Body of pancreas (tissue), 4 donors: ENCODE results near the gene PSMC1. TPM values are rescaled to one million over a fixed set of nuclear protein-coding genes. Genes with fewer than 3 reads are reported as not detected.

Experiments
- ATAC-seq: fragments of 150-250 bp; one replicate; pipeline ENCODE4 v1.9.1; 2016
- DNase-seq, 4 donors: peaks; one replicate each; pipeline ENCODE4 v3.0.0-alpha.2; 2019
- H3K27ac ChIP-seq, 4 donors: fragments of 200-600 bp; sonication (generic); 1 replicate in 3 of 4; 2 replicates in 1 of 4; pipeline versions ENCODE4 v1.5.1 to v1.6.1; 2016 to 2019; ENCODE audit warnings: mild to moderate bottlenecking in 1 of 4, mixed read lengths in 1 of 4, moderate library complexity in 1 of 4
- H3K27me3 ChIP-seq, 2 donors: fragments of 200-600 bp; sonication (generic); one replicate each; pipeline ENCODE4 v1.6.0; 2016; ENCODE audit warnings: mild to moderate bottlenecking in 1 of 2
- H3K36me3 ChIP-seq, 2 donors: fragments of 200-600 bp; sonication (generic); replicated peaks in 1 of 2; 2 replicates each; pipeline ENCODE4 v1.5.1; 2016; ENCODE audit warnings: low read depth in 2 of 2; ENCODE audit not compliant: insufficient read depth in 1 of 2
- H3K4me1 ChIP-seq: fragments of 200-600 bp; sonication (generic); one replicate; pipeline ENCODE4 v1.6.0; 2016
- H3K4me3 ChIP-seq, 2 donors: fragments of 200-600 bp; sonication (generic); 1 replicate in 1 of 2; 2 replicates in 1 of 2; pipeline ENCODE4 v1.5.1; 2016 to 2019
- H3K9me3 ChIP-seq, 3 donors: fragments of 200-600 bp; sonication (generic); 1 replicate in 2 of 3; 2 replicates in 1 of 3; pipeline ENCODE4 v1.5.1; 2016
- POLR2A ChIP-seq, 3 donors: fragments of 450-650 bp; IDR thresholded peaks; one replicate each; pipeline ENCODE4 v1.6.1; 2016; ENCODE audit warnings: antibody characterized with exemption in 3 of 3, mild to moderate bottlenecking in 2 of 3
- WGBS, 2 donors: methylation state at CpG; one replicate each; pipeline ENCODE4 v1.1.5; 2017; 5-methylcytosine and 5-hydroxymethylcytosine counted together
- intact Hi-C: fragments of 100-400 bp; cut with DNase I; formaldehyde crosslinking; loops from one replicate; pipeline ENCODE4 v1.15.1; 2023
- total RNA-seq, 2 donors: library from RNA; depleted of rRNA; stranded (reverse); fragments of >200 nt; gene quantifications; one replicate each; pipeline ENCODE4 v1.1.0, GENCODE V29; 2016
- TF ChIP-seq, protein P1 (sequence below), 7 experiments: fragments of 450-650 bp in 4 of 7; fragments of 200-600 bp in 3 of 7; sonication (generic) in 3 of 7; IDR thresholded peaks; one replicate each; pipeline ENCODE4 v1.5.1; 2016 to 2019; ENCODE audit warnings: antibody characterized with exemption in 7 of 7

PSMC1 gene
- total RNA-seq, 2 donors from 2014 or later = 25.7 to 49.0 TPM

DNA sequence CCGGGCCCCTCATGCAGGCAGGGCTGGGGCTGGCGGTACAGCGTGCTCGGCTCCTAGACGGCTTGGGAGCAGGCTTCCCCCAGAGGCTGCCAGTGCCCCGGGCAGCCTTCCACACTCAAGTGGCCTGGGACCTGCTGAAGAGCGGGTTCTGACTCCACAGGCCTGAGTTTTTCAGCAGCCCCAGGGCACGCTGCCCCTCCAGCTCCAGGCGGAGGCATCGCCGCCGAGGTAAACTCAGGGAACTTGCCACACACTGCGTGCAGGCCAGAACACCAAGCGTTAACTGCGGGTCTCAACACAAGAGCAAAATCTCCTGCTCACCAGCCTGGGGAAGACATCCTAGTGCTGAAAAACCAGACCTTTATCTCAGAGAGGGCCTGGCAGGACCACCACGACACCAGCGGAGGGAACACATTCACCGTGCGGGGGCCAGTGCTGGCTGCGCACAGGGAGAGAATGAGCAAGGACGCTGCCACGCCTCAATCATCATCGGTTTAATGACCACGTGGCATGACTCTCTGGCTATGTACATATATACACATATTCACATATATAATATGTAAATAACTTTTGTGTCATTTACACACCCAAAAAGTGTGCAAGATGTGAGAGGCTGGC, 21.3 kb downstream of the PSMC1 start:
- Histone ChIP-seq H3K4me3 (no peak overlapping the region), H3K27me3 (no peaks in the 10 kb centered on the region), H3K27ac (no peak overlapping the region), H3K36me3 (peaks cover 5 to 17% of the 10 kb centered on the region in 2 donors), H3K4me1 (no peaks in the 10 kb centered on the region), H3K9me3 (no peaks in the 10 kb centered on the region)
- DNase-seq (no peak), ATAC-seq (no peak)
- intact Hi-C loops = no loop called here
- WGBS, 2 donors = 88 to 96% methylated on average over 13 to 20 of the region's 24 CpGs
- TF ChIP-seq, protein P1, sequence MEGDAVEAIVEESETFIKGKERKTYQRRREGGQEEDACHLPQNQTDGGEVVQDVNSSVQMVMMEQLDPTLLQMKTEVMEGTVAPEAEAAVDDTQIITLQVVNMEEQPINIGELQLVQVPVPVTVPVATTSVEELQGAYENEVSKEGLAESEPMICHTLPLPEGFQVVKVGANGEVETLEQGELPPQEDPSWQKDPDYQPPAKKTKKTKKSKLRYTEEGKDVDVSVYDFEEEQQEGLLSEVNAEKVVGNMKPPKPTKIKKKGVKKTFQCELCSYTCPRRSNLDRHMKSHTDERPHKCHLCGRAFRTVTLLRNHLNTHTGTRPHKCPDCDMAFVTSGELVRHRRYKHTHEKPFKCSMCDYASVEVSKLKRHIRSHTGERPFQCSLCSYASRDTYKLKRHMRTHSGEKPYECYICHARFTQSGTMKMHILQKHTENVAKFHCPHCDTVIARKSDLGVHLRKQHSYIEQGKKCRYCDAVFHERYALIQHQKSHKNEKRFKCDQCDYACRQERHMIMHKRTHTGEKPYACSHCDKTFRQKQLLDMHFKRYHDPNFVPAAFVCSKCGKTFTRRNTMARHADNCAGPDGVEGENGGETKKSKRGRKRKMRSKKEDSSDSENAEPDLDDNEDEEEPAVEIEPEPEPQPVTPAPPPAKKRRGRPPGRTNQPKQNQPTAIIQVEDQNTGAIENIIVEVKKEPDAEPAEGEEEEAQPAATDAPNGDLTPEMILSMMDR (IDR thresholded peaks at IDR 0.05) = no peak
- TF ChIP-seq POLR2A (IDR thresholded peaks at IDR 0.05) = no peak

DNA sequence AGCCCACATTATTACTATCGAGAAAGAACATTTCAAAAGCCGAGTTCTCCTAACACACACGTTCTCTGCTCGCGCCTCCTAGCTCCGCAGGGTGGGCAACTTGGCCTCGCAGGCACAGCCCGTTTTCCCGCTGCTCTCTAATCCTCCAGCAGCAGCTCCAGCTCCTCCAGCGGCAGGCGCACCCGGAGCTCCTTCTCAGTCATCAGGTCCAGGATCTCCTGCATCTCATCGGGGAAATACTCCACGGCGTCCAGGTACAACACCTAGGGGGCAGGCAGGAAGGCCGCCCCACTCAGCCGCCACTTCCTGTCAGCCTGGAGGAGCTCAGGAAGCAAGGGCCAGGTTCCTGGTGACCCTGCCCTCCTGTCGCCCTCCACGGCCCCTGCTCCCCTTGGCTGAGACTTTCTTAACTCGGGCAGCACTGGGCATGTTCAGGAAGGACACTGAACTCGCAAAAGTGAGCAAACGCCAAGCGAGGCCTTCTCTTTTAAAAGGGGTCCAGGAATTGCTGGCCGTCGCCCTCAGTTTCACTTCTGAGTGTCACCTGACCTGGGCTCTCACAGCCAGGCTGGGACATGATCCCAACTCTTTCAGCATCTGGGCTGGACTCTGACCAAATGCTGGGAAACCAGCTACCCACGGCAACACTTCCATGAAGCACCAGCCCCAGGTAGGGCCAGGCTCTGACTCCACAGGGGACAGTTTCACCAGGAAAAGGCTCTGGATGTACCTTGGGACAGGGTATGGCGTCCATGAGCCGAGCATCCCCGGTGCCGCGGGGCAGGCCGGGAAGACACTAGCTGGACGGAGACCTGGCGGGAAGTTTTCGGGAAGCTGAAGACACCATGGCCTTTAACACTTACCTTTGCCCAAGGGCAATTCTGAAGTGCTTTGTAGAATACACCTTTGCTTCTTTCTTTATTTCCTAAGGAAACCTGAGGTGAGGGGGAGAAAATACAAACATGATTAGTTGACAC, 22.1 kb downstream of the PSMC1 start:
- DNase-seq (no peak), ATAC-seq (no peak)
- intact Hi-C loops = no loop called here
- H3K27ac ChIP-seq = no peak overlapping the region
- H3K36me3 ChIP-seq = peaks cover 0 to 13% of the 10 kb centered on the region in 2 donors
- no peaks in the 10 kb centered on the region for H3K4me1 ChIP-seq
- no peaks in the 10 kb centered on the region for H3K9me3 ChIP-seq
- H3K4me3 ChIP-seq = no peak overlapping the region
- H3K27me3 ChIP-seq = no peaks in the 10 kb centered on the region
- TF ChIP-seq POLR2A (IDR thresholded peaks at IDR 0.05) = no peak
- TF ChIP-seq, protein P1 (IDR thresholded peaks at IDR 0.05) = no peak
- WGBS, 2 donors = 89 to 90% methylated on average over 24 to 35 of the region's 35 CpGs

DNA sequence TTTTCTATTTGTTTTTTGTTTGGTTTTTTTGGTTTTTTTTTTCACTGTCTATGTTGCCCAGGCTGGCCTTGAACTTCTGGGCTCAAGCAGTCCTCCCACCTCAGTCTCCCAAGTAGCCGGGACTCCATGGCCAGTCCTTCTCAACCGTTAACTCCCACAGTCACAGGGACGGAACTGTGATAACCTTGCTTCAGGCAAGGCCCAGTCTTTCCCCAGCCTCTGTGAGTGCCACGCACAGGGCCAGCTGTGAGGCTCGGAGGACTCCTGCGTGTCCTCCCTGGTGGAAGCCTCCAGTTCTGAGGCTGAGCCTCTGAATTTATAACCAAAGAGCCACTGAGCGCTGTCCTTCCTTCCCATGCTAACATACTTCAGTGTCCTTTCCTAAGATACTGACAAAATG, 23.7 kb downstream of the PSMC1 start:
- Histone ChIP-seq H3K9me3 (no peaks in the 10 kb centered on the region), H3K4me1 (no peaks in the 10 kb centered on the region), H3K4me3 (no peak overlapping the region), H3K27me3 (no peaks in the 10 kb centered on the region), H3K27ac (no peak overlapping the region), H3K36me3 (peaks cover 0 to 7% of the 10 kb centered on the region in 2 donors)
- WGBS, 2 donors = 93 to 96% methylated on average over 7 of the region's 7 CpGs
- intact Hi-C loops = no loop called here
- TF ChIP-seq POLR2A (IDR thresholded peaks at IDR 0.05) = no peak
- TF ChIP-seq, protein P1 (IDR thresholded peaks at IDR 0.05) = no peak
- DNase-seq = no peak
- no peak for ATAC-seq

- Histone ChIP-seq H3K27ac (no peak overlapping the region), H3K4me1 (no peaks in the 10 kb centered on the region), H3K4me3 (no peak overlapping the region), H3K9me3 (no peaks in the 10 kb centered on the region), H3K36me3 (peaks cover 0 to 7% of the 10 kb centered on the region in 2 donors), H3K27me3 (no peaks in the 10 kb centered on the region)
- intact Hi-C loops = no loop called here
- ATAC-seq (no peak), DNase-seq (no peak)
- no peak for TF ChIP-seq POLR2A (IDR thresholded peaks at IDR 0.05)
- TF ChIP-seq, protein P1 (IDR thresholded peaks at IDR 0.05) = no peak
- WGBS, 2 donors = 83 to 86% methylated on average over 8 of the region's 8 CpGs
Measured at GRCh38 chr14:90281261-90281660, 24.9 kb downstream of the PSMC1 start.
